Stimulated activated CD4-positive, alpha-beta T cell treated with anti-CD3 and anti-CD28 coated beads, Interleukin-15, amount 100 ng/mL, for 1 hour (primary cell): ENCODE measurements around the gene TPX2.

Experiments
- DNase-seq, 2 donors: peaks; one replicate each; pipeline ENCODE4 v3.0.0-alpha.2; 2020; ENCODE audit warnings: low read depth in 1 of 2, low spot score in 1 of 2

Gene TPX2

GRCh38 chr20:31706607-31707257 lies 32.4 kb upstream of the TPX2 start:
- no peak for DNase-seq

- no peak for DNase-seq
Measured at GRCh38 chr20:31707258-31707615, 31.9 kb upstream of the TPX2 start.

GRCh38 chr20:31707994-31708735 lies 30.9 kb upstream of the TPX2 start:
- DNase-seq: no peak

GRCh38 chr20:31708736-31709534 lies 30.2 kb upstream of the TPX2 start:
- no peak for DNase-seq

- no peak for DNase-seq
Measured at GRCh38 chr20:31709939-31710338, 29.2 kb upstream of the TPX2 start.

GRCh38 chr20:31710423-31711108 lies 28.5 kb upstream of the TPX2 start:
- no peak for DNase-seq

- DNase-seq: no peak
Measured at GRCh38 chr20:31711179-31712111, 27.6 kb upstream of the TPX2 start.

GRCh38 chr20:31712112-31712553 lies 27.0 kb upstream of the TPX2 start:
- no peak for DNase-seq

- no peak for DNase-seq
Measured at GRCh38 chr20:31712564-31713311, 26.4 kb upstream of the TPX2 start.

- no peak for DNase-seq
Measured at GRCh38 chr20:31713312-31714273, 25.5 kb upstream of the TPX2 start.

- DNase-seq: no peak
Measured at GRCh38 chr20:31715766-31716165, 23.3 kb upstream of the TPX2 start.

GRCh38 chr20:31716351-31716750 lies 22.7 kb upstream of the TPX2 start:
- no peak for DNase-seq

- DNase-seq: no peak
Measured at GRCh38 chr20:31716818-31717477, 22.1 kb upstream of the TPX2 start.

- no peak for DNase-seq
Measured at GRCh38 chr20:31717478-31718201, 21.4 kb upstream of the TPX2 start.

- DNase-seq: no peak
Measured at GRCh38 chr20:31718952-31719643, 20.0 kb upstream of the TPX2 start.

GRCh38 chr20:31719644-31720485 lies 19.2 kb upstream of the TPX2 start:
- DNase-seq: no peak
